ENCODE measurements around the gene LIG1. TPM values are rescaled to one million over a fixed set of nuclear protein-coding genes. Genes with fewer than 3 reads are reported as not detected.

The LIG1 gene
- total RNA-seq, 2 donors from 2014 or later, result 17.4 to 62.0 TPM

- no peaks in the 10 kb centered on the region for H3K9me3 ChIP-seq
- no peaks in the 10 kb centered on the region for H3K27me3 ChIP-seq
- peaks cover 0 to 2% of the 10 kb centered on the region in 2 donors for H3K36me3 ChIP-seq (replicated peaks in 1 of 2; ENCODE audit: insufficient read depth in 1 of 2, low read depth in 2 of 2)
- no peak for ATAC-seq
- TF ChIP-seq CTCF (IDR thresholded peaks at IDR 0.05) (no peak), POLR2A (IDR thresholded peaks at IDR 0.05) (no peak)
- H3K27ac ChIP-seq, result no peak overlapping the region
- H3K4me1 ChIP-seq, result no peaks in the 10 kb centered on the region
- intact Hi-C loops (cut with DNase I), result loop anchor here (5.0 kb wide), 1 partner anchor 56 kb away; no protein-coding TSS in a partner anchor
- 81 to 95% methylated on average over 10 to 12 of the region's 12 CpGs for WGBS, 2 donors
- H3K4me3 ChIP-seq, result no peak overlapping the region
- no peak for DNase-seq
These were observed 11.8 kb downstream of the LIG1 start for GRCh38 chr19:48158210-48158790.

- Histone ChIP-seq H3K36me3 (replicated peaks in 1 of 2; ENCODE audit: insufficient read depth in 1 of 2, low read depth in 2 of 2) (no peaks in the 10 kb centered on the region), H3K4me3 (no peak overlapping the region), H3K4me1 (no peaks in the 10 kb centered on the region), H3K9me3 (no peaks in the 10 kb centered on the region), H3K27me3 (no peaks in the 10 kb centered on the region), H3K27ac (no peak overlapping the region)
- TF ChIP-seq POLR2A (IDR thresholded peaks at IDR 0.05) (no peak), CTCF (IDR thresholded peaks at IDR 0.05) (no peak)
- 55 to 61% methylated on average over 9 of the region's 9 CpGs for WGBS, 2 donors
- DNase-seq, result no peak
- intact Hi-C loops (cut with DNase I), result loop anchor here (5.0 kb wide), 1 partner anchor 182 kb away; no protein-coding TSS in a partner anchor
- ATAC-seq, result no peak
These were observed 16.1 kb downstream of the LIG1 start for GRCh38 chr19:48154003-48154402.

GRCh38 chr19:48152551-48152950 is 17.6 kb downstream of the LIG1 start:
- H3K9me3 ChIP-seq, result no peaks in the 10 kb centered on the region
- peak; percentile 69 for ATAC-seq
- TF ChIP-seq POLR2A (IDR thresholded peaks at IDR 0.05), result no peak
- TF ChIP-seq CTCF (IDR thresholded peaks at IDR 0.05), result peak; percentile 42 to 84 (median 77)
- no peaks in the 10 kb centered on the region for H3K4me1 ChIP-seq
- intact Hi-C loops (cut with DNase I), result loop anchor here (5.0 kb wide), 1 partner anchor 180 kb away; no protein-coding TSS in a partner anchor
- H3K4me3 ChIP-seq, result no peak overlapping the region
- no peaks in the 10 kb centered on the region for H3K36me3 ChIP-seq (replicated peaks in 1 of 2; ENCODE audit: insufficient read depth in 1 of 2, low read depth in 2 of 2)
- H3K27ac ChIP-seq, result no peak overlapping the region
- peak; percentile 49 to 74 (median 66) for DNase-seq
- H3K27me3 ChIP-seq, result no peaks in the 10 kb centered on the region
- WGBS, 2 donors, result 29 to 32% methylated on average over 8 of the region's 8 CpGs

GRCh38 chr19:48149430-48149829 is 20.7 kb downstream of the LIG1 start:
- TF ChIP-seq CTCF (IDR thresholded peaks at IDR 0.05) (no peak), POLR2A (IDR thresholded peaks at IDR 0.05) (no peak)
- Histone ChIP-seq H3K27ac (no peak overlapping the region), H3K9me3 (no peaks in the 10 kb centered on the region), H3K4me1 (no peaks in the 10 kb centered on the region), H3K4me3 (no peak overlapping the region), H3K36me3 (replicated peaks in 1 of 2; ENCODE audit: insufficient read depth in 1 of 2, low read depth in 2 of 2) (no peaks in the 10 kb centered on the region), H3K27me3 (no peaks in the 10 kb centered on the region)
- 87 to 91% methylated on average over 6 of the region's 6 CpGs for WGBS, 2 donors
- no peak for DNase-seq
- intact Hi-C loops (cut with DNase I), result no loop called here
- no peak for ATAC-seq

- H3K9me3 ChIP-seq, result no peaks in the 10 kb centered on the region
- TF ChIP-seq POLR2A (IDR thresholded peaks at IDR 0.05), result no peak
- WGBS, 2 donors, result 85 to 96% methylated on average over 4 to 9 of the region's 9 CpGs
- H3K36me3 ChIP-seq (replicated peaks in 1 of 2; ENCODE audit: insufficient read depth in 1 of 2, low read depth in 2 of 2), result no peaks in the 10 kb centered on the region
- ATAC-seq, result no peak
- intact Hi-C loops (cut with DNase I), result no loop called here
- no peak overlapping the region for H3K27ac ChIP-seq
- no peaks in the 10 kb centered on the region for H3K27me3 ChIP-seq
- no peak overlapping the region for H3K4me3 ChIP-seq
- no peak for DNase-seq
- no peaks in the 10 kb centered on the region for H3K4me1 ChIP-seq
These were observed 21.6 kb downstream of the LIG1 start for GRCh38 chr19:48148576-48148975.
